GM18870 (cell line): ENCODE results near the gene RSPH10B.
A peak's percentile ranks its signal among the peaks of the same experiment; 100 is the strongest.
"Not testable (repeated sequence)": the region's sequence is repeated elsewhere in the genome, so short reads cannot be mapped to it uniquely, and the experiment has no call there.

Source experiments
- ATAC-seq: cut with Tn5 transposase; IDR thresholded peaks from one replicate; pipeline ENCODE4 v1.9.1; 2021; ENCODE audit warnings: moderate library complexity; ENCODE audit not compliant: unreplicated experiment

RSPH10B gene

DNA sequence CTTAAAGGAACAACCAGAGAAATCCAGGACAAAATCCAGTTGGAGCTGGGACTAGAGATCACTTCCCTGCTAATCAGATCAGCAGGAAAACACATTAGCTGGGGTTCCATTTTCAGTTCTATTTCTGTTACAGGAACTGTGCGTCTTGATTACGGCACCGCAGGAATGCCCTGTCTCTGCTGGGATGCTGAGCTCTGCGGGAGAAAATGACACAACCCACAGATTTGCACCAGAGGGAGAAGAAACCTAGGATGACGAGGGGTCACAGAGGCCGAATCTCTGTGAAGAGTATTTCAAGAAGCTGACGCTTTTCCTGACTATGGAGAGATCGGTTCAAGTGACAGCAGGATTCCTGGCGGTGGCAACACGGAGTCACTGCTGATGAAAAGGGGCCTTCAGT, 40.2 kb downstream of the RSPH10B start:
- ATAC-seq: not testable (repeated sequence)

- ATAC-seq: not testable (repeated sequence)
Measured at GRCh38 chr7:5926263-5926870, 44.1 kb downstream of the RSPH10B start.

DNA sequence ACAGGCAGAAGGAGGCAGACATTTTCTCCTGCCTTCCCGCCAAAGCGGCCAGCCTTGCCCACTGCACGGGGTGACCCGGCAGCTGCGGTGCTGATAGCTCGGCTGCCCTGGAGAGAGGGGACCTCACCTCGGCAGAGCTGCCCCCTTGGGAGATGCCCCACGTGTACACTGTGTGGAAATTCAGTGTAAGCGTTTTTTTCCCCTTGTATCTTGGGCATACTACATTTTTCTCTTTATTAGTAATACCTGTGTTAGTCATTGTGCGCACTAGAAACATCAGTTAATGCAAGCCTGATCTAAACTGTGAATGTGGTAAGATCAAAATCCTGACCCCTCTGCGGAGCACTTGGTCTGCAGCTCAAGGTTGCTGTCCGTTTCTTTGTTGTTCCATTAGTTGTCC, 45.9 kb downstream of the RSPH10B start:
- not testable (repeated sequence) for ATAC-seq

DNA sequence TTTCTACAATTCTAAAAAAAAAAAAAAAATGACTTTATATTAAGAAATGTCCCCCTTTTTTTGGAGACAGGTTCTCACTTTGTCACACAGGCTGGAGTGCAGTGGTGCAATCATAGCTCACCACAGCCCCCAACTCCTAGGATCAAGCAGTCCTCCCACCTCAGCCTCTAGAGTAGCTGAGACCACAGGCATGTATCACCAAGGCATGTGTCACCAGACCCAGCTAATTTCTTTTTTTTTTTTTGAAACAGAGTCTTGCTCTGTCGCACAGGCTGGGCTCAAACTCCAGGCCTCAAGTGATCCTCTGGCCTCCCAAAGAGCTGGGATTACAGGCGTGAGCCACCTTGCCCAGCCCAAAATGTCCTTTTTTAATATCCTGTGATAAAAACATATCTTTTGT, 46.3 kb downstream of the RSPH10B start:
- not testable (repeated sequence) for ATAC-seq

GRCh38 chr7:5916529-5916928, 54.0 kb downstream of the RSPH10B start:
- not testable (repeated sequence) for ATAC-seq

GRCh38 chr7:5908835-5909234, 61.7 kb downstream of the RSPH10B start:
- ATAC-seq: not testable (repeated sequence)

- not testable (repeated sequence) for ATAC-seq
Measured at GRCh38 chr7:5904726-5905125, 65.8 kb downstream of the RSPH10B start.

DNA sequence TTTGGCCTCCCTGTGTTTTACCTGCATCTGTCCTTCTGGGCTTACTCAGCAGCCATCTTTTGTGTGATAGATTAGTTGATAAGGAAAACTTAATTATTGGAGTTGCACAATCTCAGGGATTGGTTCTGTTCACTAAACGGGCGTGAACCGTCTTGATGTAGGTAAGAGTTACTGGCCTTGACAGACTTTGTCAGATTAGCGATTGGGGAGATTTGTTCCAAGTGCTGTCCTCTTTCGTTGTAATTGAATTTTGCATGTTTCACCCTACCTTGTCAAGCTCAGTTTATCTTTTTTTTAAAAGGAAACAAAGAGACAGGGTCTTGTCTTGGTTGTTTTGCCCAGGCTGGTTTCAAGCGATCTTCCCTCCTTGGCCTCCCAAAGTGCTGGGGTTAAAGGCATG, 67.5 kb downstream of the RSPH10B start:
- ATAC-seq: not testable (repeated sequence)

DNA sequence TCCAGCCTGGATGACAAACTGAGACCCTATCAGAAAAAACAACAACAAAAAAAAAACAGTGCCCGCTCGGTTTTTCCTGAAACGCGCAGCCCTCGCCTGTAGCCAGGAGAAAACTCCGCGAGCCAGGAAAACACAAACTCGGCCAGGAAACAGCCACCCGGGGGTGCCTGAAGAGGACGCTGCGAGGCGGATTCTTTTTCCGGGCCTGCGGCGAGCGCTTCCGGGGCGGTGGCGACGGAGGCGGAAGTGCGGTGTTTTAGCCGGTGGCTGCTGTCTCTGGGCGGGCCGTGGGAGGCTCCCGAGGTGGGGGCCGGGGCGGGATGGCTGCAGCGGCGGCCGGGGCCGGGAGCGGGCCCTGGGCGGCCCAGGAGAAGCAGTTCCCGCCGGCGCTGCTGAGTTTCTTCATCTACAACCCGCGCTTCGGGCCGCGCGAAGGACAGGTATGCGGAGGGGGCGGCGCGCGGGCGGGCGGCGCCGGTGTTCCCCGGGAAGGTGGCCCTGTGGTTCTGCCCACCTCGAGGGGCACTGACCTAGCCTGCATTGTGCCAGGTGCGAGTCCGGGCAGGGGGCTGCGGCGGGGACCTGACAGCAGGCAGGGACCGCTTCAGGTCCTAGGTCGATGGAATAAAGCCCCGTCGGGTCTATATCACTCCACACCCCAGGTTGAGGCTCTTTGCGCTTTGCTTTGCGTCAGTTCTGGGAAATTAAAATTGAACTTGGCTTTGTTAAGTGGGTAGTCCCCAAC, 71.8 kb downstream of the RSPH10B start, which contains the start of gene CCZ1:
Gene CCZ1 (plus strand): TSS at position 254 of the 745 bp plus-strand sequence. CDS start 67 bp downstream, at position 321.
- ATAC-seq: peak; percentile 73

DNA sequence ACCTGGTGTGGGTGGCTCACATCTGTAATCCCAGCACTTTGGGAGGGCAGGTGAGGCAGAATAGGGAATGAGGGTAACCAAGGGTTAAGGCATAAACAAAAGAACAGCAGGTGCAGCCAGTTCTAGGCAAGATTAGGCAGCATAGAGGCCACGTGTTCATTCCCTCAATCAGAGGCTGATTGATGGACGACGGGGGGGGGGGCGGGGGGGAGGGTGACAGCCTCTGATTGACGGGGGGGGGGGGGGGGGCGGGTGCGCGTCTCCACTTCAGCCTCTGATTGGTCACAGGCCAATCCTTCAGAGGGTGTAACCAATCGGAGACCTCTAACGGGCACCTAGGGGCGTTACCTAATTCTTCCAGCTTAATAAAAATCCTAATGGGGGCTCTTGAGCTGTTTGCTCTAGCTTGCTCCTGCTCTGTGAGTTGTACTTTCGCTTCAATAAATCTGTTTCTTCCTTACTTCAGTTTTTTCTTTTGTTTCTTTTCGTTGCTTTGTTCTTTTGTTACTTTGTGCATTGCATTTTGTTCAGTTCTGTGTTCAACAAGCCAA, 73.0 kb downstream of the RSPH10B start:
- ATAC-seq: not testable (repeated sequence)

GRCh38 chr7:5892498-5892897, 78.0 kb downstream of the RSPH10B start:
- ATAC-seq: no peak

- ATAC-seq: not testable (repeated sequence)
Measured at GRCh38 chr7:5890244-5890643, 80.2 kb downstream of the RSPH10B start.

GRCh38 chr7:5888021-5888420, 82.5 kb downstream of the RSPH10B start:
- ATAC-seq: not testable (repeated sequence)

DNA sequence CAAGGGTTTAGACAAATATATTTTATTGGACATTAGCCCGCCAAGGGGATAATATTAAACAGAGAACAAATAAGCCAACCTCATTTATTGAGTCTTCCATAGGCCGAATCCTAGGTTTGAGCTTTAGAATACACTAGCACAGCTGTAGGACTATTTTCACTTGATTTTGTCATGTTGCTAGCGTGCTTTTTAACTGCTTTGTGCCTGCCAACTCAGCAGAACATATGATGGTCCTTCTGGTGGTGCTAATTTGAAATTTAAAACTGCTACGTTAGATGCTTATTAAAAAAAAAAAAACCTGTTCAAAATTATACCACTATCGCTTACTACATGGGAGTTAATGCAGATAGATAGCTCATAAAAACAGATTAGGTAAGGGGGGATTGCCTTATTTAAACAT, 86.1 kb downstream of the RSPH10B start:
- ATAC-seq: not testable (repeated sequence)

DNA sequence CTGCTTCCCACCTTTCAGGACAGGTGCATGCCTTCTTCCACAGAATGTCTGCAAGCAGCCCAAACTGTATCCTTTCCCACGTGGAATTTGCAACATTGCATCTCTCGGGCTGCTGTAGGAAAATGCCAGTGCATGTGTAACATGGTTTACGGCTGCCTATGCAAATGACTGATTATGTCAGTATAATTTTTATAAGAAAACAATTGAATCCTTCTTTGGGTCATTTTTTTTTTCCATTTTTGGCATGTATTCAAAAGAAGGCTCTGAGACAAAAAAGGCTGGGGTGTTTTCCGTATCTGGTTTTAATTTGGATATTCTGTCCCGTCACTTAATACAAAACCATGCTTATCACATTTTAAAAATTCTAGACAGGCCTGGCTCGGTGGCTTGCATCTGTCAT, 90.4 kb downstream of the RSPH10B start:
- ATAC-seq: not testable (repeated sequence)

GRCh38 chr7:5879591-5879990, 90.9 kb downstream of the RSPH10B start:
- ATAC-seq: not testable (repeated sequence)
